Coronary artery (tissue), 2 donors: ENCODE measurements around the gene RRP12.
A peak's percentile ranks its signal among the peaks of the same experiment; 100 is the strongest.

Experiments
- DNase-seq: peaks from one replicate; pipeline ENCODE4 v3.0.0-alpha.2; 2017; ENCODE audit warnings: low spot score
- H3K27ac ChIP-seq, 2 donors: fragments of 200-600 bp; sonication (generic); one replicate each; pipeline ENCODE4 v1.5.1; 2016 to 2019
- H3K4me3 ChIP-seq: fragments of 200-600 bp; sonication (generic); 2 replicates; pipeline ENCODE4 v1.5.1; 2016; ENCODE audit warnings: mild to moderate bottlenecking, moderate library complexity
- CTCF ChIP-seq: fragments of 200-600 bp; sonication (generic); IDR thresholded peaks from one replicate; pipeline ENCODE4 v1.5.1; 2019; ENCODE audit warnings: antibody characterized with exemption

The RRP12 gene

GRCh38 chr10:97336006-97336405 lies 65.1 kb downstream of the RRP12 start:
- H3K27ac ChIP-seq: no peak overlapping the region
- TF ChIP-seq CTCF: no peak
- no peak overlapping the region for H3K4me3 ChIP-seq
- DNase-seq: no peak

- TF ChIP-seq CTCF: no peak
- H3K4me3 ChIP-seq: peak overlapping the region; percentile 86
- no peak for DNase-seq
- peak overlapping the region; percentile 89 to 91 for H3K27ac ChIP-seq
Observed at GRCh38 chr10:97335188-97335619, 65.9 kb downstream of the RRP12 start.

GRCh38 chr10:97334370-97335175 lies 66.6 kb downstream of the RRP12 start, which contains the start of gene FRAT2:
Gene FRAT2, minus strand, starts transcription at chr10:97334729. Its CDS starts 157 bp downstream, at chr10:97334572.
- H3K4me3 ChIP-seq: peak within 1 kb of the TSS; percentile 86
- DNase-seq: peak; percentile 93
- peak within 1 kb of the TSS; percentile 89 to 91 for H3K27ac ChIP-seq
- TF ChIP-seq CTCF: no peak

GRCh38 chr10:97333601-97334369 lies 67.4 kb downstream of the RRP12 start:
- H3K4me3 ChIP-seq: peak overlapping the region; percentile 86
- no peak for TF ChIP-seq CTCF
- peak overlapping the region; percentile 89 to 91 for H3K27ac ChIP-seq
- DNase-seq: no peak

- DNase-seq: no peak
- Histone ChIP-seq H3K27ac (peak overlapping the region; percentile 89 to 91), H3K4me3 (peak overlapping the region; percentile 86)
- no peak for TF ChIP-seq CTCF
Observed at GRCh38 chr10:97333351-97333600, 67.9 kb downstream of the RRP12 start.

GRCh38 chr10:97332591-97333350 lies 68.4 kb downstream of the RRP12 start:
- TF ChIP-seq CTCF: no peak
- DNase-seq: no peak

More at GRCh38 chr10:97332591-97333350, 68.4 kb downstream of the RRP12 start:
- Histone ChIP-seq H3K27ac (peak overlapping the region in 1 of 2 donors; percentile 91), H3K4me3 (peak overlapping the region; percentile 86)
